Suprapubic skin (tissue), 4 donors: Measurements from ENCODE around the gene ZMAT5.

Experiments
- CTCF ChIP-seq, 2 donors: fragments of 200-600 bp in 1 of 2; fragments of 450-650 bp in 1 of 2; sonication (generic) in 1 of 2; IDR thresholded peaks; one replicate each; pipeline ENCODE4 v1.5.1; 2016 to 2019; ENCODE audit warnings: antibody characterized with exemption in 2 of 2, mild to moderate bottlenecking in 1 of 2, moderate library complexity in 1 of 2
- EP300 ChIP-seq: sonication (generic); formaldehyde crosslinking; IDR thresholded peaks from one replicate; pipeline ENCODE4 v1.6.1; 2017; ENCODE audit warnings: antibody characterized with exemption
- POLR2A ChIP-seq, 2 donors: fragments of 450-650 bp; IDR thresholded peaks; one replicate each; pipeline ENCODE4 v1.6.1; 2017; ENCODE audit warnings: antibody characterized with exemption in 2 of 2, mild to moderate bottlenecking in 2 of 2, moderate library complexity in 2 of 2
- POLR2AphosphoS5 ChIP-seq, 3 donors: sonication (generic); formaldehyde crosslinking; IDR thresholded peaks; one replicate each; pipeline ENCODE4 v1.6.1; 2017; ENCODE audit warnings: antibody characterized with exemption in 3 of 3

GRCh38 chr22:29816128-29816527, 49.3 kb upstream of the ZMAT5 start:
- TF ChIP-seq EP300 (no peak), POLR2A (IDR thresholded peaks at IDR 0.05) (no peak), CTCF (IDR thresholded peaks at IDR 0.05) (no peak), POLR2AphosphoS5 (IDR thresholded peaks at IDR 0.05) (no peak)
